Choroid plexus epithelial cell (primary cell): ENCODE data around the gene ZSCAN5A.
"Not testable (repeated sequence)": the region's sequence is repeated elsewhere in the genome, so short reads cannot be mapped to it uniquely, and the experiment has no call there.

Experiments
- DNase-seq: peaks from one replicate; pipeline ENCODE4 v3.0.0-alpha.2; 2010; ENCODE audit warnings: low read depth
- H3K4me3 ChIP-seq: 2 replicates; pipeline ENCODE4 v1.5.1; 2011; ENCODE audit warnings: low read depth, mild to moderate bottlenecking, control low read depth, low read length, moderate library complexity
- CTCF ChIP-seq: conservative IDR thresholded peaks from 2 replicates; pipeline ENCODE4 v1.5.1; 2011; ENCODE audit warnings: low read depth, mild to moderate bottlenecking, control low read depth, inconsistent platforms, low read length, moderate library complexity

The ZSCAN5A gene

GRCh38 chr19:56199687-56200086 is 115.0 kb downstream of the ZSCAN5A start:
- DNase-seq, result no peak
- no peak overlapping the region for H3K4me3 ChIP-seq
- no peak for TF ChIP-seq CTCF

GRCh38 chr19:56197646-56198045 is 117.0 kb downstream of the ZSCAN5A start, which contains the start of gene ZSCAN5B:
TSS of gene ZSCAN5B (minus strand) at chr19:56197783. CDS start at chr19:56193052, 4,731 bp downstream.
- H3K4me3 ChIP-seq, DNase-seq: not testable (repeated sequence)

GRCh38 chr19:56193981-56194640 is 120.5 kb downstream of the ZSCAN5A start:
- H3K4me3 ChIP-seq, result no peak overlapping the region
- no peak for TF ChIP-seq CTCF
- no peak for DNase-seq

- DNase-seq, result no peak
- no peak for TF ChIP-seq CTCF
- no peak overlapping the region for H3K4me3 ChIP-seq
Measured at GRCh38 chr19:56191711-56192110, 122.9 kb downstream of the ZSCAN5A start.

GRCh38 chr19:56191115-56191514 is 123.5 kb downstream of the ZSCAN5A start:
- TF ChIP-seq CTCF, result no peak
- no peak overlapping the region for H3K4me3 ChIP-seq

GRCh38 chr19:56189785-56190184 is 124.9 kb downstream of the ZSCAN5A start:
- no peak for TF ChIP-seq CTCF
- no peak for DNase-seq
- H3K4me3 ChIP-seq, result no peak overlapping the region

More at GRCh38 chr19:56191115-56191514, 123.5 kb downstream of the ZSCAN5A start:
- no peak for DNase-seq

GRCh38 chr19:56177564-56178243 is 136.9 kb downstream of the ZSCAN5A start:
- no peak for DNase-seq
- TF ChIP-seq CTCF, result no peak
- no peak overlapping the region for H3K4me3 ChIP-seq
